OCI-LY3 (cell line): ENCODE data around the gene NUP85.

ENCODE experiments used
- CTCF ChIP-seq: fragments of 200-600, 300-600 bp; sonication (generic); IDR thresholded peaks from 2 replicates; pipeline ENCODE4 v1.5.1; 2014; ENCODE audit warnings: antibody characterized with exemption, low read length, low read depth
- EZH2phosphoT487 ChIP-seq: fragments of 200-600 bp; shearing (Covaris generic); IDR thresholded peaks from 2 replicates; pipeline ENCODE4 v1.6.1; 2018; ENCODE audit warnings: antibody characterized with exemption, mixed run types, low read depth

DNA sequence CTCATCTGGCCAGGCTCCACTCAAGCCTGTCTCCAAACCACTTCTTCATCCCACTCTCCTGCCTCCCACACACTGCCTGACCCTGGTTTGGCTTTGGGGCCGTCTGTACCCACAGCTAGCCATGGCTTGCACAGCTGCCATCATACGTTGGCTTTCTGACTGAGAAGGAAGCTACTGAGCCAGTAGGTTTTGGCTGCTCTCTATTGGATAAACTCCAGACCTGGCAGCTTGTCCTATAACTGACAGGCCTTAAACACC, 61.6 kb downstream of the NUP85 start:
- TF ChIP-seq EZH2phosphoT487 (no peak), CTCF (no peak)
